GM03348 (cell line): ENCODE measurements around the gene PACSIN1.

Experiments used
- DNase-seq: peaks from one replicate; pipeline ENCODE4 v3.0.0; 2012; ENCODE audit warnings: low spot score

PACSIN1 gene

DNA sequence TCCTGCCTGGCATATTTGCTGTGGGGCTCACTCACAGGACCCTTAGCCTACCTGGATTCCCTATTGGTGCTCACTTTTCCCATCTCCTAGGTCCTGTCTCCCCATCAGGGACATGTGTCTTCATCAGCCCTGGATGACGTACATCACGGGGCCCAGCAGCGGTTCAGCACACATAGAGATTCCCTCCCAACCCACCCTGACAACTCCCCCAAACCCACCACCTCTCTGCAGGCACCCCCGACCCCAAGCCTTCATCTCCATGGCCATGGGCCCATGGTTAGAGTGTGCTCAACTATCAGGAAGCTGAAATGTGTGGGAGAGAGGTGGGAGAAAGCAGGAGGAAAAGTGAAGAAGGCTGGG, 115.7 kb downstream of the PACSIN1 start:
- no peak for DNase-seq

GRCh38 chr6:34583461-34583860, 117.6 kb downstream of the PACSIN1 start:
- no peak for DNase-seq

DNA sequence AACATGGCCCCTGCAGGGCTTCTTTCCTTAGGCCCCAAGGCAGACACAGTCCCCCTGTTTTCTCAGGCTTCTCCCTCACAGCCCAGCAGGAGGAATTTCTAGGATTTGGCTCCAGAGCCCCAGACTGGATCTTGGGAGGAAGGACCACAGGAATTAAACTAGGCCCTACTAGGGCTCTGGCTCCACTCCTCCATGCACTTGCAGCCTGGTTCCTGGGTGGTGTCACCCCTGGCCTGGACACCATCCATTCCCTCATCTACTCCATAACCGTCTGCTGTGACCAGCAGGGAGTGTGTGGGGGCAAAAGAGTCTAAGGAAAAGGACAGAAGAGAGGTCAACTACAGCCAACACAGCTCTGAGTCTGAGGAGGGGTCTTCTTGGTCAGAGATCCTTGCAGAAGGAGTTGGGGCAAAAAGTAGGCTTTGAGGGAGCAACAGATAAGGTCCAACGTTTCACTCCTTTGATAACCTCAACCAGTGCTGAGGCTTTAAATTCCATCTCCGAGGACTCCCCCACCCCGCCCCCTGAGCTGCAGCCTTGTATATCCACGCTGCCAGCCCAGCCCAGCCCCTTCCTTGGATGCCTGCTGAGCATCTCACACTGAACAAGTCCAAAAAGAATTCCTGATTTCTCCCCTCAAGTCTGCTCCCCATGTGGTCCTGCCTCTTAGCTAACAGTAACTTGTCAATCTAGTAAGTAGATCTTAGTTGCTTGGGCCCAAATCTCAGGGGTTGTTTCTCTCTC, 118.2 kb downstream of the PACSIN1 start:
- DNase-seq = no peak

- no peak for DNase-seq
Measured at GRCh38 chr6:34584694-34585093, 118.8 kb downstream of the PACSIN1 start.
